HepG2 (cell line): ENCODE data around the gene YAP1. TPM values are rescaled to one million over a fixed set of nuclear protein-coding genes. Genes with fewer than 3 reads are reported as not detected.

Experiments
- ASH2L ChIP-seq: fragments of 300-600, 200-600 bp; sonication (generic); IDR thresholded peaks from 2 replicates; pipeline ENCODE4 v1.7.0; 2017; ENCODE audit warnings: low read depth, mild to moderate bottlenecking, moderate library complexity, mixed read lengths, low read length; ENCODE audit not compliant: insufficient read length
- CREM ChIP-seq, 2 experiments: sonication (generic) in 1 of 2; formaldehyde crosslinking in 1 of 2; IDR thresholded peaks; 2 replicates each; pipeline versions ENCODE4 v1.4.0 to v1.6.1; 2016 to 2020; ENCODE audit warnings: antibody characterized with exemption in 1 of 2, mild to moderate bottlenecking in 1 of 2, missing genetic modification reagents in 1 of 2
- EP300 ChIP-seq, 3 experiments: sonication (generic) in 1 of 3; formaldehyde crosslinking in 1 of 3; IDR thresholded peaks; 2 replicates each; pipeline versions ENCODE4 v1.5.1 to v1.6.1; 2011 to 2020; ENCODE audit warnings: low read depth in 2 of 3, low read length in 2 of 3, borderline replicate concordance in 1 of 3, improper control_type of control experiment in 1 of 3, mild to moderate bottlenecking in 1 of 3, missing genetic modification reagents in 1 of 3, moderate library complexity in 1 of 3
- FOXA1 ChIP-seq, 2 experiments: fragments of 450-650 bp in 1 of 2; sonication (generic) in 1 of 2; formaldehyde crosslinking in 1 of 2; IDR thresholded peaks; 2 replicates each; pipeline versions ENCODE4 v1.4.0 to v1.6.1; 2016 to 2020; ENCODE audit warnings: missing genetic modification reagents in 1 of 2
- FOXA3 ChIP-seq: IDR thresholded peaks from 2 replicates; pipeline ENCODE4 v1.6.1; 2016; ENCODE audit warnings: missing genetic modification reagents, missing compliant biosample characterization
- MXD4 ChIP-seq: IDR thresholded peaks from 2 replicates; pipeline ENCODE4 v1.6.1; 2016; ENCODE audit warnings: mild to moderate bottlenecking, missing biosample characterization, missing genetic modification reagents
- PTBP1 ChIP-seq: fragments of 200-400 bp; formaldehyde crosslinking; IDR thresholded peaks from 2 replicates; pipeline ENCODE4 v1.6.1; 2018; ENCODE audit warnings: low read length, low read depth; ENCODE audit not compliant: poor library complexity, severe bottlenecking
- SMAD3 ChIP-seq: sonication (generic); formaldehyde crosslinking; IDR thresholded peaks from 2 replicates; pipeline ENCODE4 v1.4.0; 2020; ENCODE audit warnings: missing genetic modification reagents
- SOX13 ChIP-seq, 3 experiments: fragments of 450-650 bp in 1 of 3; sonication (generic) in 1 of 3; formaldehyde crosslinking in 1 of 3; IDR thresholded peaks in 2 of 3; conservative IDR thresholded peaks in 1 of 3; 2 replicates each; pipeline versions ENCODE4 v1.5.0 to v1.6.1; 2016 to 2020; ENCODE audit warnings: antibody characterized with exemption in 1 of 3, mild to moderate bottlenecking in 1 of 3, missing compliant biosample characterization in 1 of 3, missing genetic modification reagents in 1 of 3, moderate library complexity in 1 of 3
- SRSF9 ChIP-seq: fragments of 200-400 bp; formaldehyde crosslinking; IDR thresholded peaks from 2 replicates; pipeline ENCODE4 v1.6.1; 2018; ENCODE audit warnings: borderline replicate concordance, mild to moderate bottlenecking, low read depth, low read length; ENCODE audit not compliant: insufficient read depth, poor library complexity, severe bottlenecking
- polyA plus RNA-seq, 8 experiments: library from polyadenylated mRNA; depleted of rRNA in 3 of 8; stranded (reverse) in 7 of 8; unstranded in 1 of 8; fragments of >200 nt; fragmentation: Illumina TruSeq in 4 of 8; extraction: Trizol in 4 of 8; gene quantifications; 2 replicates each; pipeline versions ENCODE4 v1.2.1 to v1.2.3, GENCODE V29; 2011 to 2016; ENCODE audit warnings: low read depth in 4 of 8, missing spikeins in 1 of 8, mixed read lengths in 1 of 8; ENCODE audit not compliant: insufficient read depth in 1 of 8
- total RNA-seq, 5 experiments: library from RNA; depleted of rRNA; stranded (reverse); fragments of >200 nt; fragmentation: Illumina TruSeq; extraction: Trizol; gene quantifications; 2 replicates each; pipeline ENCODE4 v1.2.3, GENCODE V29; 2016; ENCODE audit warnings: low read depth in 1 of 5
- TF ChIP-seq, protein P1 (sequence below): sonication (generic); formaldehyde crosslinking; IDR thresholded peaks from 2 replicates; pipeline ENCODE4 v1.4.0; 2020; ENCODE audit warnings: missing genetic modification reagents
- TF ChIP-seq, protein P2 (sequence below): sonication (generic); formaldehyde crosslinking; conservative IDR thresholded peaks from 2 replicates; pipeline ENCODE4 v1.4.0; 2020; ENCODE audit warnings: mild to moderate bottlenecking, missing genetic modification reagents, moderate library complexity
- TF ChIP-seq, protein P3 (sequence below): sonication (generic); formaldehyde crosslinking; IDR thresholded peaks from 2 replicates; pipeline ENCODE4 v1.4.0; 2020; ENCODE audit warnings: missing genetic modification reagents, mild to moderate bottlenecking, borderline replicate concordance
- TF ChIP-seq, protein P4 (sequence below): IDR thresholded peaks from 2 replicates; pipeline ENCODE4 v1.6.1; 2012; ENCODE audit warnings: inconsistent platforms

YAP1 gene
- total and polyA plus RNA-seq, 2 of the 13 experiments (the other 11 are each of a cell fraction or from before 2014, with no cell fraction given), result 59.5 to 91.0 TPM

DNA sequence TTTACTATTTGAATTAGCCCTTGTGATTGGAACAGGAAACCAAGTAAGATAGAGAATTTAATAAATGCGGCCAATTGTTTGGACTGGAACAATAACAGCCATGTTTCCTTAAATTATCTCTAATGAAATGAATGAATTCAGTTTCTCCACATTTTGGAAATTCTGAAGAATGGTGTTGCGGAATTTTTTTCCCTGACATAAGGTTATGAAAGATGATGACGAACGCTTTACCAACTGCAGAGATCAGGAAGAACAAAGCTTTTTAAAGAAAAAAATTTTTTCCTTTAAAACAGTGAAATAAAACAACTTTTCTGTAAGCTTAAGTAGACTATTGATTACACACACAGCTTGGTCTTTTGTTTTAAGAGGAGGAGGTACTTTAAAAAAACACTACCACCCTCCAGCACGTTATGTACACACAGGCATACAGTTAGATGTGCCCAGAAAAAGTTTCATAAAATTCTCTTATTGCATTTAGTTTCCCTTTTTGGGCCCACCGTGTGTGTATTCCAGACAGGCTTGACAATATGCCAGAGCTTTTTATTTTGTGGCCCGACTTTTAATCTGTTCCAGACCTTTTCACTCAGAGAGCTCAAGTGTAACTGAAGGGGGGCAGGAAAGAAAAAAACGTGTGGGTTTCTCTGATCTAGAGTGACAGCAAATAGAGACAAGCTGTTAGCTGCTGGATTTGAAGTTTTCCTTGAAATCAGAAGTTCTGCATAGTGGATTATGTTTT lies 77.3 kb downstream of the YAP1 start (continued):
- TF ChIP-seq EP300 (IDR thresholded peaks at IDR 0.05; ENCODE audit: low read depth in 2 of 2, low read length in 2 of 2), result peak in 1 of 2 experiments; percentile 21; a peak in 1 of 4 replicates
- no peak for TF ChIP-seq EP300 (CRISPR knock-in tag; IDR thresholded peaks at IDR 0.05; ENCODE audit: borderline replicate concordance)
- TF ChIP-seq FOXA3, result peak; percentile 53
- TF ChIP-seq, protein P1, sequence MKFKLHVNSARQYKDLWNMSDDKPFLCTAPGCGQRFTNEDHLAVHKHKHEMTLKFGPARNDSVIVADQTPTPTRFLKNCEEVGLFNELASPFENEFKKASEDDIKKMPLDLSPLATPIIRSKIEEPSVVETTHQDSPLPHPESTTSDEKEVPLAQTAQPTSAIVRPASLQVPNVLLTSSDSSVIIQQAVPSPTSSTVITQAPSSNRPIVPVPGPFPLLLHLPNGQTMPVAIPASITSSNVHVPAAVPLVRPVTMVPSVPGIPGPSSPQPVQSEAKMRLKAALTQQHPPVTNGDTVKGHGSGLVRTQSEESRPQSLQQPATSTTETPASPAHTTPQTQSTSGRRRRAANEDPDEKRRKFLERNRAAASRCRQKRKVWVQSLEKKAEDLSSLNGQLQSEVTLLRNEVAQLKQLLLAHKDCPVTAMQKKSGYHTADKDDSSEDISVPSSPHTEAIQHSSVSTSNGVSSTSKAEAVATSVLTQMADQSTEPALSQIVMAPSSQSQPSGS (CRISPR knock-in tag), result 0 out of 2 replicates have a peak, but pooled peaks have one; percentile 8
- peak; percentile 27; the same call in 1 of the 2 replicates for TF ChIP-seq CREM (IDR thresholded peaks at IDR 0.05)
- no peak for TF ChIP-seq CREM (CRISPR knock-in tag; IDR thresholded peaks at IDR 0.05)
- TF ChIP-seq, protein P2, sequence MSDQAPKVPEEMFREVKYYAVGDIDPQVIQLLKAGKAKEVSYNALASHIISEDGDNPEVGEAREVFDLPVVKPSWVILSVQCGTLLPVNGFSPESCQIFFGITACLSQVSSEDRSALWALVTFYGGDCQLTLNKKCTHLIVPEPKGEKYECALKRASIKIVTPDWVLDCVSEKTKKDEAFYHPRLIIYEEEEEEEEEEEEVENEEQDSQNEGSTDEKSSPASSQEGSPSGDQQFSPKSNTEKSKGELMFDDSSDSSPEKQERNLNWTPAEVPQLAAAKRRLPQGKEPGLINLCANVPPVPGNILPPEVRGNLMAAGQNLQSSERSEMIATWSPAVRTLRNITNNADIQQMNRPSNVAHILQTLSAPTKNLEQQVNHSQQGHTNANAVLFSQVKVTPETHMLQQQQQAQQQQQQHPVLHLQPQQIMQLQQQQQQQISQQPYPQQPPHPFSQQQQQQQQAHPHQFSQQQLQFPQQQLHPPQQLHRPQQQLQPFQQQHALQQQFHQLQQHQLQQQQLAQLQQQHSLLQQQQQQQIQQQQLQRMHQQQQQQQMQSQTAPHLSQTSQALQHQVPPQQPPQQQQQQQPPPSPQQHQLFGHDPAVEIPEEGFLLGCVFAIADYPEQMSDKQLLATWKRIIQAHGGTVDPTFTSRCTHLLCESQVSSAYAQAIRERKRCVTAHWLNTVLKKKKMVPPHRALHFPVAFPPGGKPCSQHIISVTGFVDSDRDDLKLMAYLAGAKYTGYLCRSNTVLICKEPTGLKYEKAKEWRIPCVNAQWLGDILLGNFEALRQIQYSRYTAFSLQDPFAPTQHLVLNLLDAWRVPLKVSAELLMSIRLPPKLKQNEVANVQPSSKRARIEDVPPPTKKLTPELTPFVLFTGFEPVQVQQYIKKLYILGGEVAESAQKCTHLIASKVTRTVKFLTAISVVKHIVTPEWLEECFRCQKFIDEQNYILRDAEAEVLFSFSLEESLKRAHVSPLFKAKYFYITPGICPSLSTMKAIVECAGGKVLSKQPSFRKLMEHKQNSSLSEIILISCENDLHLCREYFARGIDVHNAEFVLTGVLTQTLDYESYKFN (CRISPR knock-in tag), result 0 out of 2 replicates have a peak, but pooled peaks have one; percentile 34
- no peak for TF ChIP-seq ASH2L
- TF ChIP-seq, protein P3, sequence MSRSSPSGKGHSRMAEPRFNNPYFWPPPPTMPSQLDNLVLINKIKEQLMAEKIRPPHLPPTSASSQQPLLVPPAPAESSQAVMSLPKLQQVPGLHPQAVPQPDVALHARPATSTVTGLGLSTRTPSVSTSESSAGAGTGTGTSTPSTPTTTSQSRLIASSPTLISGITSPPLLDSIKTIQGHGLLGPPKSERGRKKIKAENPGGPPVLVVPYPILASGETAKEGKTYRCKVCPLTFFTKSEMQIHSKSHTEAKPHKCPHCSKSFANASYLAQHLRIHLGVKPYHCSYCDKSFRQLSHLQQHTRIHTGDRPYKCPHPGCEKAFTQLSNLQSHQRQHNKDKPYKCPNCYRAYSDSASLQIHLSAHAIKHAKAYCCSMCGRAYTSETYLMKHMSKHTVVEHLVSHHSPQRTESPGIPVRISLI (CRISPR knock-in tag), result peak; percentile 52; the same call in 1 of the 2 replicates
- TF ChIP-seq FOXA1 (IDR thresholded peaks at IDR 0.05), result no peak
- peak; percentile 56 for TF ChIP-seq FOXA1 (CRISPR knock-in tag; IDR thresholded peaks at IDR 0.05)
- TF ChIP-seq, protein P4, sequence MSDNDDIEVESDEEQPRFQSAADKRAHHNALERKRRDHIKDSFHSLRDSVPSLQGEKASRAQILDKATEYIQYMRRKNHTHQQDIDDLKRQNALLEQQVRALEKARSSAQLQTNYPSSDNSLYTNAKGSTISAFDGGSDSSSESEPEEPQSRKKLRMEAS, result peak; percentile 44; the same call in 1 of the 2 replicates
- TF ChIP-seq MXD4, result peak; percentile 28; the same call in 1 of the 2 replicates
- no peak for TF ChIP-seq SOX13 (IDR thresholded peaks at IDR 0.05)
- TF ChIP-seq SOX13 (CRISPR knock-in tag; conservative IDR thresholded peaks at IDR 0.05 in 1 of 2, IDR thresholded peaks at IDR 0.05 in 1 of 2), result peak in 1 of 2 experiments; percentile 56; a peak in 1 of 4 replicates
- no peak for TF ChIP-seq PTBP1
- TF ChIP-seq SMAD3 (CRISPR knock-in tag), result 0 out of 2 replicates have a peak, but pooled peaks have one; percentile 18
- TF ChIP-seq SRSF9, result no peak
